Measurements from ENCODE around the gene OR2M7.

The OR2M7 gene

DNA sequence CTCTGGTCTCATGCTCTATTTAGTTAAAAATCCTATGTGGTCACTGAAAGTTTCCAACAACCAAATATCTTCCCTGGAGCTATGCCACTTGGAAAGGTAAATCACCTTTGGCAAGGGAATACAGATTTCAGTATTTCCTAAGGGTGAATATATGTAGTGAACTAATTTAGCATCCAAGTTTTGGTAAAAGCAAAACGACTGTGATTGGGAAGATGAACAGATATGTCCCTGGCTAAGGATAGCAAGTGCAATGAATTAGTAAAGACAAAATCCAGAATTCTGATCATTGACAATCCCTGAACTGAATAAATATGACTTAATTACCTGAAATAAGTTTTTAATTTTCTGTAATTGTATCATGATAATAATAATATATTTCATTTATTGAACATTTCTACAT is 46.5 kb downstream of the OR2M7 start, which contains the start of gene OR2T33:
Gene OR2T33 (minus strand): TSS at position 101 of the 400 bp plus-strand sequence. CDS start 4,162 bp downstream, outside the sequence.
- TF ChIP-seq, protein P1, sequence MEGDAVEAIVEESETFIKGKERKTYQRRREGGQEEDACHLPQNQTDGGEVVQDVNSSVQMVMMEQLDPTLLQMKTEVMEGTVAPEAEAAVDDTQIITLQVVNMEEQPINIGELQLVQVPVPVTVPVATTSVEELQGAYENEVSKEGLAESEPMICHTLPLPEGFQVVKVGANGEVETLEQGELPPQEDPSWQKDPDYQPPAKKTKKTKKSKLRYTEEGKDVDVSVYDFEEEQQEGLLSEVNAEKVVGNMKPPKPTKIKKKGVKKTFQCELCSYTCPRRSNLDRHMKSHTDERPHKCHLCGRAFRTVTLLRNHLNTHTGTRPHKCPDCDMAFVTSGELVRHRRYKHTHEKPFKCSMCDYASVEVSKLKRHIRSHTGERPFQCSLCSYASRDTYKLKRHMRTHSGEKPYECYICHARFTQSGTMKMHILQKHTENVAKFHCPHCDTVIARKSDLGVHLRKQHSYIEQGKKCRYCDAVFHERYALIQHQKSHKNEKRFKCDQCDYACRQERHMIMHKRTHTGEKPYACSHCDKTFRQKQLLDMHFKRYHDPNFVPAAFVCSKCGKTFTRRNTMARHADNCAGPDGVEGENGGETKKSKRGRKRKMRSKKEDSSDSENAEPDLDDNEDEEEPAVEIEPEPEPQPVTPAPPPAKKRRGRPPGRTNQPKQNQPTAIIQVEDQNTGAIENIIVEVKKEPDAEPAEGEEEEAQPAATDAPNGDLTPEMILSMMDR (IDR thresholded peaks at IDR 0.05; ENCODE audit: control insufficient read depth, extremely low read depth, insufficient read depth): no peak
- DNase-seq (ENCODE audit: low read depth): no peak
- H3K4me3 ChIP-seq (ENCODE audit: low read depth, low read length): no peak within 1 kb of the TSS
